GM19438 (cell line): ENCODE results near the gene HDAC7.

Source experiments
- ATAC-seq: cut with Tn5 transposase; IDR thresholded peaks from one replicate; pipeline ENCODE4 v1.9.1; 2021; ENCODE audit warnings: low read depth; ENCODE audit not compliant: unreplicated experiment

Gene HDAC7

DNA sequence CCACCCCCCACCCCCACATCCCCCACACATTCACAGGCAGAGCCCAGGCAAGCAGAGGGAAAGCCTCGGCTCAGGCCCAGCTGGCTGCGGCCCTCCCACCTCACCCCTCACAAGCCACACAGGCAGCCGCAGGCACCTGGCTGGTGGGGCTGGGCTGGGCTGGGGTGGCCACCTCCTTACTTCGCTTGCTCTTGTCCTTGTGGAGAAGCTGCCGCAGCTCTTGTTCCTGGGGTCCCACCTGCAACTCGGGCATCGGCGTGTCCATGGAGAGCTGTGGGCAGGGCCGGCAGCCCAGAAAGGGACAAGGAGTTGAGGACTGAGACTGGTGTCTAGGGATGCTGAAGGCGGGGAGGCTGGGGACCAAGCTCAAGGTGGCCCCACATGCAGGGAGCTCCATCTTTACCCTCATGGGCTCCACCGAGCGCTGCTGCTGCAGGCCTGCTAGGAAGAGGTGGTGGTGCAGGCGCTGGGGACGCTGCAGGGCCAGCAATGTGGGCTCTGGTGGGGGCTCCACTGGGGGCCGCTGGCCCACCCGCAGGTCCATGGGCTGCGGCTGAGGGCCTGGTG is 21.2 kb downstream of the HDAC7 start:
- ATAC-seq: no peak

DNA sequence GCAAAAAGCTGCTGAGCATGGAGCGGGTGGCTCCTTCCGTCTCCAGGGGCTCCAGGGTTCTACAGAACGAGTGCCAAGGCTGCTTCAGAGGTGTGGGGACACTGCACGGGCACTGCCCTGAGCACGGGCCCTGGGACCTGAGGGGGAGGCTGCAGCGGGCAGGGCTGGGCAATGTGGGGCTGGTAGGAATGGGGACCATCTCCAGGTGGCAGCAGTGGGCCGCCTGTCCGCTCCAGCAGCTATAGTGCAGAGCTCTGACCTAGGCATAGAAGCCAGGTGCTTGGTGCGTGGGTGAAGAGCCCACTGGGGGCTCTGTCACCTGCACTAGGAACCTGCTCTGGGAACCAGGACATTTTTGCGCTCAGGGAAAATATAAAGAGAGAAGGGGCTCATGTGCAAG is 22.3 kb downstream of the HDAC7 start:
- ATAC-seq: peak; percentile 78

DNA sequence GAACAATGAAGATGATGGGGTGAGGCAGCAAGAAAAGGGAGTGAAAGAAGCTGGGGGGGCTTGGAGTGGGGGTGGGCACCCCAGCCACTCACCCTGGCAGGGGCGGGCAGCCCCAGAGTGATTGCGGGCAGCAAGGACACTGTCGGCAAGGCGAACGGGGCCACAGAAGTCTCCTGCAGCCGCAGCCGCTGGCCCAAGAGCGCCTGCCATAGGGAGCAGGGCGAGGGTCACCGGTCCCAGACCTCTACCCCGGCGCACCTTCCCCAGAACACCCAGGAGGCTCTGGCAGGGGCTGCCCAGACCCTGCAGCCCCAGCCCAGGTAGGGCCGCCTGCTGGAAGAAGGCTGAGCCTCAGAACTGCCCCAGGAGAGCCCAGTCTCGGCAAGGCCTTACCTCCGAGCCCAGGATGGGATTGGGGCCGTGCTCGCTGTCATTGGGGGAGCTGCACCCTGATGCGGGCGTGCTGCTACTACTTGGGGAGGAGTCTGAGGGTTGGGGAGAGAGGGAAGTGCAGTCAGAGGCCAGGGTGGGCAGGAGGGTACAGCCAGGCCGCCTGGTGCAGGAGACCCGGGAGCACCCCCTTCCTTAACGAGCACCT is 23.8 kb downstream of the HDAC7 start:
- no peak for ATAC-seq

DNA sequence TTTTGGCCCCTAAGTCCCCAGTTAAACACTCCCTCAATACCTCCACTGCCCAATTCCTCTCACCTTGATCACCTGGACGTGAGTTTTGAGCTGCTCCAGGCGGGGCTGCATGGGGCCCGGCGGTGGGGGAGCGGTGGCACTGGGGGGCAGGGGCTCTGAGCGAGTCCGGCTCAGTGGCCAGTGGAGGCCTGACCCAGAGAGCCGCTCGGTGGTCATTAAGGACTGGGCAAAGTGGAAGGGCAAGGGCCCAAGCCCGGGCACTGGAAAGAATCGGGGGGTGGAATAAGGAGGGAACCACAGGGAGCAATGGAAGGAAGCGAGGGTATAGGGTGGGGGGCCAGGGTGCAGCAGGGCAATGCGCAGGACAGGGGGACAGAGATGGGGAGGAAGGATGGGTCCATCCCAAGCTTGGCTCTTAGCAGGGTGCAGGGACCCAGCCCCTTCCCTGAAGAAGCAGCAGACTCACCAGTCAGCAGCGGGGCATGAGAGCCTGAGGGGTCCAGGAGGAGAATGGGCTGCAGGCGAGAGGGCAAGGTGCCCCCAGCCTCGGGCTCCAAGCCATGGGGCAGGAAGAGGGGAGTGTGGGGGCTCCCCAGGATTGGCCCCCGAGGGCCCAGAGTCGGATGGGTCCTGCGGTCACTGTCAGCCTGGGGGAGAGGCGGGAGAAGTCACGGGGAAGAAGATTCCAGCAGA is 24.4 kb downstream of the HDAC7 start:
- no peak for ATAC-seq

DNA sequence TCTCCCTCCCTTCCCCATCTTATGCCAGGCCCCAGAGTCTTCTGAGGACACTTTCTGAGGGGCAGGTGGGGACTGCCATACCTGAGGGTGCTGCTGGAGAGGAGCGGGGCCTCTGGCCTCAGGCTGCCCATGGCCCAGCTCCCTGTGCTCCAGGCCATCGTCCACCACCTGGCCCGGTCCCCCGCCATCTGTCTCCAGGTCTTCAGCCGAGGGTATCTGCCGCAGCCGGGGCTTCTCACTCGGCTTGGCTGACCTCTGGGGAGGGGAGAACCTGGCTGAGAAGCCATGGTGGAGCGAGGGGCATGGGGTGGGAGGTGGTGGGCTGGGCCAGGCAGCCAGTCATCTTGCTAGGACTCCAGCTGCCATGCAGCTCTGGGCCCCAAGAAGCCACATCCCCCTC is 25.0 kb downstream of the HDAC7 start:
- ATAC-seq: no peak

DNA sequence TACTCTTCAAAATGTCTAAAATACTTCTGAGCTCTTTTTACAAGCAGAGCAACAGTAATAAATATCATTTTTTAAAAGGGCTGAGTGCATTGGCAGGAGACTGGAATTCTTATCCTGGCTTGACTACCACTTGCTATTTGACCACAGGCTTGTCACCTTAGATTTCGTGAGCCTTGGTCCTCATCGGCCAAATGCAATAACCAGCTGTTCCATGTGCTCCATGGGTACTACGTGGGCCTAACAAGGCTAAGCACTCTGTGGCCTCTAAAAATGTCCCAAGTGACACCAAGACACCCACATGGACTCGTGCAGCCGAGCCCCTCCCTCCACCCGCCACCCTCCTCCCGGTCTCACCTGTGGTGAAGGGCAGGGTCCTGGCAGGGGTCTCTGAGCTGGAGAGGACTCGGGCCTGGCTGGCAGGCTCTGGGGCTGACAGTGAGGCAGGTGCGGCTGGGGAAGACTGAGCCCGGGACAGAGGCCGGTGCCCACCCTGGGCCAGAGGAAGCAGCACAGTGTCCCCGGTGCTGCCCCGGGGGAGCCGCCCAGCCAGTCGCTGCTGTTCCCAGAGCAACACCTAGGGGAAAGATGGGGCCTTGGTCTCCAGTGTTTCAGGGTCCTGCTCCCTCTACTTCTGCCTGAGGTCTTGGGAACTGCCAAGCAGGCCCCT is 26.6 kb downstream of the HDAC7 start:
- ATAC-seq: no peak

DNA sequence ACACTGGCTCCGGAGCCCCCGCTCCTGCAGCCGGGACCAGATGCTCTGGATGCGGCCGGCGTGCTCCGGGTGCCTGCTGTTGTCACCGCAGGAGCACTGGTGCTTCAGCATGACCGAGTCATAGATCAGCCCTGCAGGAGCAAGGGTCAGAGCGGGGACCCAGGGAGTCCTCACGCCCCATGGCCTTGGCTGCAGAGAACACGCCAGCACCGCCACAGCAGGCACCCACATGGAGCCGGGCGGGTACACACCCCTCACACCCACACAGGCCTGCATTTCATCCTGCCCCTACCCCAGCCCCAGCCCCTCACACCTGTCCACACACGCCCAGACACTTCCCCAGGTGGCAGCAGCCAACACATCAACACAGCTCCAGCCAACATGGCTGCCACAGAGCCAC is 27.8 kb downstream of the HDAC7 start:
- no peak for ATAC-seq

DNA sequence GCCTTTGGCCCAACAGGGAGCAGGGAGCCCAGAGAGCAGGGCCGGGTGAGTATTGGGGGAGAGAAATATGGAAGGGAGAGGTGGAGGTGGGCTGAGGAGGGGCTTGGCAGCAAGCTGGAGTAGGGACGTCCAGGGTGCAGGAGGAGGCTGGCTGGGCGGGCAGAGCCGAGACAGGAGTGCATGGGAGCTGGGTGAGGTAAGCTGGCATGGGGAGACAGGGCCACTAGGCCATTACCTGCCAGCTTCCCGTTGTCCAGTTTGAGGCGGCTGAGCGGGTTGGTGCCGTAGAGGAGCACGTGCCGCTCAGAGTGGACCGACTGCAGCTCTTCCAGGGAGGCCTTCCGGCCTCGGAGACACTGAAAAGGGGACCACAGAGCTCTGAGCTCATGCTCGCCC is 28.4 kb downstream of the HDAC7 start:
- no peak for ATAC-seq

DNA sequence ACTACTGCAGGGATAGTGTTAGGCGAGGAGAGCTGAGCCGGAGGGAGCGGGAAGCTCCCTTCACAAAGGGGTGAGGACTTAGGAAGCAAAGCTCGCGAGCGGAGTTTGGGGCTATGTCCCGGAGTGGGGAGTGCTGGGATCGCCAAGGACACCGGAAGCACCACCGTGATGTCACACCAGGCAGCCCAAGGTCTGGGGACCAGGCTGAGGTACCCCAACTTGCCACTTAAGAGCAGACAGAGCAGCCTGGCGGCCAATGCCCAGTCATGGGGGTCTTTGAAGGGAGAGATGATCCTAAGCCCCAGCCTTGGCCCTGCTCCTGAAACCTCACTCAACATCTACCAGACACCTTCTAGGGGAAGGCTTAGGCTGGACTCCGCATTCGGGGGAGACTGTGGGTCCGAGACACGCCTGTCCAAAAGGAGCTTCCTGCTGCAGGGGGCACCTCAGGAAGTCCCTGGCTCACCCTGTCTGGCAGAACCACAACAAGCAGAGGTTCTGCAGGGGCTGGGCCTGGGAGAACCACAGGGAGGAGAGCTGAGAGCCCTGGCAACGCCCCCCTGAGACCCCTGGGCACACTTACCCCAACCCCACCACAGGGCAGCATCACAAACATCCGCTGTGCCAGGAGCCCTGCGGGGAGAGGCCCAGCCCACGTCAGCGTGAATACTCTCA is 28.9 kb downstream of the HDAC7 start:
- ATAC-seq: no peak

DNA sequence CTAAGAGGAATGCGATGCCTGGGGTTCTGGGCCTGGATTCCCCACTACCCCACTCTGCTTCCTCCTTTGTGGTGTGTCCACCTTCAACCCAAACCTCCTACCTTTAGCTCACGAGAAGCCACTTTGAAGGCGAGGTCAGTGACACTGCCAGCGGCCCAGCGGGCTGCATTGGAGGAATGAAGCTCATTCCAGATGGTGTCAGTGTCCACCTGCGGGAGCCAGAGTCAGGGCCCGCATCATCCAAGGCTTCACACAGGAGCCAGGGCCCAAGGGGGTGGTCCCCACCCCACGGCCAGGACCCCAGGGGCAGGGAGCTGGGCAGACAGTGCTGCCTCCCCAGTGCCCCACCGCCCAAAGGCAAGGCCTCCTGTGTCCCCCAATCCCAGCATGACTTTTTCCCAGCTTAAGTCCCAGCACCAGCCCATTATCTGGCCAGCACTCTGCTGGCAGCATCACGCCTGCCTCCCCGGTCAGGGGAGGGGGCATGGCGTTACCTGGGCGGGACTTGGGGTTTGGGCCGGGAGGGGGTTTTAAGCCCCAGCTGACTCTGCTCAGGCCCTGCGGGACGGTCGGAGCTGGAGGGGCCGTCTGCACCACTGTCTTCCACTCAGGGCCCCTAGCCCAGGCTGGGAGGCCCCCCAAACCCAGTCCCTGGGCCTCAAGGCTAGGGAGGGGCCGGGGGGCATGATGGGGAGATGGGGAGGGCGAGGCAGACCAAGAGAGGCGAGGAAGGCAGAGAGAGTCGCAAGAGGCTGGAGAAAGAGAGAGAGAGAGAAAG is 29.8 kb downstream of the HDAC7 start:
- ATAC-seq: no peak

DNA sequence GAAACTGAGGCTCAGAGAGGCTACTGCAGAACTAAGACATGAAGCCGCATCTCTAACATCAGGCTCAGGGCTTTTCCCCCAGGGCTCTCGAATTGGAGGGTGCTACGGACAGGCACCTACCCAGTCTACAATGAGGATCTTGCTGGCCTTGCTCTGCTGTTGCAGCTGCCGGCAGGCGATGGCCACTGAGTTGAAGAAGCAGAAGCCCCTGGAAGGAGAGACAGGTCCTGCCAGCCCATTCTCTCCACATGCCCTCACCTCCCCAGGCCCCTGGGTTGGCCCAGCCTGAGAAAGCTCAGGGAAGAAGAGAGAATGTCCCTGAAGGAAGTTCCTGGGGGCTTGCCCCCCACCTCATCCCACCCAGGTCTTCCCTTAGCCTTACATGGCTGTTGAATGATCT is 30.6 kb downstream of the HDAC7 start:
- ATAC-seq: no peak

DNA sequence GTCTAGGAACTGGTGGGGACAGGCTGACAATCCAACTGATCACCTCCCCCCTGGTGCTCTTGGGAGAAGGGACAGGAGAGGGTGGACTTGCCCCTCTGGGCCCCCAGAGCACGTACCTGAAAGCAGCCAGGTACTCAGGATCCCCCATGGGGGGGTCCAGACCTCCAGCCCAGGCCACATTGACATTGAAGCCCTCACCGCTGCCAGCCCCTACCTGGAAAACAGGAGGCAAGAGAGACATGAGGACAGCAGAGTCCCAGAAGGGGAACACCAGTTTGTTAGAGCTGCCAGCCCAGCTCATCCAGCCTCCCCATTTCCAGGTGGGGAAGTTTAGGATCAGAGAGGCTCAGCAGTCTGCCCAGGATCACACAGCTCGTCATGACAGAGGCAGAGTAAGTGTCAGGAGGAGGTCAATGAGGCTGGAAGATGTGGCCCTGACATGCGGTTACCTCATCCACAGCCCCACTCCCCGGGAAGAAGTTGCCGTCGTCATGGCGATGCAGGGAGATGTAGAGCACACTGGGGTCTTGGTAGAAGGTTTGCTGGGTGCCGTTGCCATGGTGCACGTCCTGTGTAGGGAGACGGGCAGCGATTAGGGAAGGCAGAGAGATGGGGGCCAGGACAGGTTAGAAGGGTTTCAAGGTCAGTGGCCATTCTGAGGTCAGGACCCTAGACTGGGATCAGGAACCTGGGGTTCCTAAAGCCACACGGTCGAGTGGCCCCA is 31.9 kb downstream of the HDAC7 start:
- ATAC-seq: no peak

DNA sequence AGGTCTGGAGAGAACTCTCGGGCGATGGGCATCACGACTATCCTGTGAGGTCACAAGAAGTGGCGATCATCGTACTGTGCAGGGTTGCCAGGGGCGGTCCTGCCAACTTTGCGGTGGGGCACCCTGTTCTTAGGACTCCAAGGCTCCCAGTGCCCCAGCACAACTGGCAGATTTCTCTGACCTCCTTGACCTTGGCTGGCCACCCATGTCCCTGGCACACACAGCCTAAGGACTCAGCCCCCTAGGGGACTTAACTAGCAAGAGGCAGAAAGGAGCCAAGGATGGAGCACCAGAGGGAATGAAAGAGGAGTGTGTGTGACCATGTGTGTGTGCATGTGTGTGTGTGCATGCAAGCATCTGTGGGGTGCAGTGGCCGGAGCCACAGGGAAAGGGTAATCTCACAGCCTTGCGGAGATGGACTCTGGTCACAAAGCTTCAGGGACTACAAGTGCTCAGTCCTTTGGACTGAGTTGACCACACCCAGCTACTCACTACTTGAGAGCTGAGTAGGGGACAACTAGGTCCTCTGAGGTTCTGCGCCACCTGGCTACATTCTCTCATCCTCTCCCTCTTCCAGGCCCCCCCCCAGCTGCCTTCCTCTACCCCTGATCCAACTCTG is 32.9 kb downstream of the HDAC7 start:
- no peak for ATAC-seq

DNA sequence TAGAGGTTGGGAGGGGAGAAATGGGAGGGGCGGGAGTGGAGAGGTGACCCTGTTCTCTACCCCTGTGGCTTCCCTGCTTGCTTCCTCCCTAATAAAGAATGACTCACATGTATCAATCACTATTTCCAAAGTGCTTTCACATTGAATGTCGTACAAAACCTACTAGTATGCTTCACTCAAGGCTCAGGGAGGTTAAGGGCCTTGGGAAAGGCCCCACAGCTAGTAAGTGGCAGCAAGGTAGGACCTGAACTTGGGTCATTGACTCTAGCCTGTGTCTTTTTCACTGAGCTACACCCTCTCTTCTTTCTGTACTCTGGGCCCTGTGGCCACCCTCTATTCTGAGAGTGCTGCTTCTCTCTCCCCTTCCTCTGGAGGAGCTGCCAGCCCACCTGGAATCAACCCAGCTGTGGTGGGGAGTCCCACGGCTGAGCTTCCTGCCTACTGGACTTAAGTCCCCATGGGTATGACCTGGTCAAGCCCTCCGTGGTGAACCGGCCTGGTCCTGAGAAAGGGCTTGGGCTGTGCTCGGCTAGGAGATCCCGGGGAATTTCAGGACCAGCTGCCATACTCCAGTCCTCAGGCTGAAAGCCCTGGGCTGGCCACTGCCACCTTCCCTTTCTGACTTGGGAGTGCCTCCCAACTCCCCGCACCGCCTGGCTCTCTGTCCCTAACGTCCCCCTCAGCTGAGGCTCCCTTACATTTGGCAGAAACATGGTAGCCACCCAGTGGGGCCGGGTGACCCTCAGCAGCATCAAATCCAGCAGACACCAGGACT is 33.6 kb downstream of the HDAC7 start:
- ATAC-seq: no peak

DNA sequence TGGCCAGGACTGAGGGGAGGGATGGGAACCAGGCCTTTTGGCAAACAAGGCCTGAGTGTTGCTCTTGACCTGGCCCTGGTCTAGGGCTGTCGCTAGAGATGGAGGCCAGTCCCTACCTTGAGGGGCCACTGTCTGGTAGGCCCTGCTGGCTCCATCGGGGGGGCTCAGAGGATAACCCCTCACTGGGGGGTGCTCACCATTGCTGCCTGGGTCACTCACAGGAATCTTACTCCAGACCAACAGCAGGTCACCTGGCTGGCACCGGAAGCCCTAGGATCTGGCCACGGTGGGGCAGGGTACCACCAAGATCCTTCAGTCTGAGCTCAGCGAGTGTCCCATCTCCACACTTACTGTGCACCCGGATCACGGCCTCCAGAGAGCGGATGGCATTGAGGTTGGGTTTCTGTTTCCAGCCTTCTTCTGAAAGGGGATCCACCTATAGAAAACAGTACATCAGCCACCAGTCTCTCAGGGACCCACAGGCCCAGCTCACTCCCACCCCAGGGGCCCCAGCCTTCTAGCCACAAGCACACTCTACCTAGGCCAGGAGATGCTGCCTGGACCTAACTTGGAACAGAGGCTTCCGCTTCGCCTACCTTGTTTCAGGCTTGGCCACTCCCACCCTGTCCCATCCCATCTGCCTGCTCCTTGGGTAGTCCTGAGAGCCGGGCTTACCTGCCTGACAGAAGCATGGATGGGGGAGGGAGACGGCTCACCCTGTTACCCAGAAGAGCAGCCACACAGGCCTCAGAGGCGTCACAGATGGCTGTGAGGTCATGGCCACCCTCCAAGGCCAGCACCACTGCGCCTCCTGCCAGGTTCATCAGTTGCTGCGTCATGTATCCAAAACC is 34.4 kb downstream of the HDAC7 start:
- ATAC-seq: no peak

DNA sequence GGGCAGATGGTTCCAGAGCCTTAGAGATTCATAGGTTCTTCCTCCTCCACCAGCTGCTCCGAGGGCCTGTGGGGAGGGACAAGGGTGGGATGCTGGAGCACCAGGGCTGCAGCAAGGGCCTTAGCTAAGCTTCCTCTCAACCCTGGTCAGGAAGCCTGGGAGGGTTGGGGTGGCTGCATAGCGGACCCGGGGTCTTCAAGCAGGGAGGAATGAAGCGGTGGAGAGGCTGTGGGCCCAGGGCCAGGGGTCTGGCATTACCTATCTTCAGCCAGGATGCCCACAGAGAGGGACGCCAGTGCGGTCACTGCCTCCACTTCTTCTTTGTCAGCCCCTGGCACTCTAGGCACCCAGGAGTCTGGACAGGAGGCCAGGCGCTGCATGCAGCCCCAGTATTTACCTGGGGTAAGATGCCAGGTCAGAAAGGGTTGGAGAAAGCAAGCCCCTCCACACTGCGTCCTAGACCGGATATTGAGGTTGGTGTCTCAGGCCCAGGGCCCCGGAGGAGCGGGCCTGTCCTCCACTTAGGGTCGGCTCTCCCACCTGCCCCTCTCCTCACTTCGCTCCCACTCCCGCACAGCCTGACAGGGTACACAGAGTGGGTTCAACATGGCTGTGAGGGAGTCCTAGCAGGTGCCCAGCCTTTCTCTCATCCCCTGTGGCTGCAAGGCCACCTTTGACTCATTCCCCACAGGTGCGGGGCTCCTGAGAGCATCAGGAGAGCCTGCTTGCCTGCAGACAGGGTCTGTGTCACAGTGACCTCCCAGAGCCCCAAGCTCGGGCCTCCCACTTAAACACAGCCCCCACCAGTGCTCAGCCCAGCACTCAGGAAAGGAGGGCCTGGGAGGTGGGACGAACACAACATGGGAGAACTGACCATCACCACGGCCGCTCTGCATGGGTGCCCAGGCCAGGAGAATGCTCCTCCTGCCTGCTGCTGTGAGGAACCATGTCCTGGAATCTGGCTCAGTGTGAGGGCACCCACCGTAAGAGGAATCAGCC is 35.6 kb downstream of the HDAC7 start:
- no peak for ATAC-seq
